GM19372 (cell line): Measurements from ENCODE around the gene FOXP2.

ENCODE experiments used
- ATAC-seq: cut with Tn5 transposase; IDR thresholded peaks from one replicate; pipeline ENCODE4 v1.9.1; 2021; ENCODE audit warnings: mild to moderate bottlenecking, low read depth, moderate library complexity; ENCODE audit not compliant: unreplicated experiment

The FOXP2 gene

DNA sequence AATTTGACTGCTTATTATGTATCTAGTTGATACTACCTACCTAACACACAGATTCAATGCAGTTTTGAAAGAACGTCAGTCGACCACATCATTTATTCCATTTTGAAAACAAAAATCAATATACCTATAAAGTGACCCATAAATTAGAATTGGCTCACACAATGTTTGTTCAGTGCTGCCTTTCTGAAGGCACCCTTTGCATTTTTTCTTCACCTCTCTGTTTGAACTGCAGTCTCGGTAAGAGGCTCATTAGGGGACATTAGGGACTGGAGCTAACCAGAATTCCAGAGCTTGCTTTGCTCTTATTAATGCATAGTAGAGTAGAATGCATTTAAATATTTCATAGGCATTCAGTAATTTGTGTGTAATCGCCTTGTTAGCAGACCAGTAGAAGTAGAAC, 234.1 kb downstream of the FOXP2 start:
- no peak for ATAC-seq

- ATAC-seq = no peak
Measured at GRCh38 chr7:114649689-114650088, 235.1 kb downstream of the FOXP2 start.

- ATAC-seq = no peak
Measured at GRCh38 chr7:114650491-114650890, 235.9 kb downstream of the FOXP2 start.

DNA sequence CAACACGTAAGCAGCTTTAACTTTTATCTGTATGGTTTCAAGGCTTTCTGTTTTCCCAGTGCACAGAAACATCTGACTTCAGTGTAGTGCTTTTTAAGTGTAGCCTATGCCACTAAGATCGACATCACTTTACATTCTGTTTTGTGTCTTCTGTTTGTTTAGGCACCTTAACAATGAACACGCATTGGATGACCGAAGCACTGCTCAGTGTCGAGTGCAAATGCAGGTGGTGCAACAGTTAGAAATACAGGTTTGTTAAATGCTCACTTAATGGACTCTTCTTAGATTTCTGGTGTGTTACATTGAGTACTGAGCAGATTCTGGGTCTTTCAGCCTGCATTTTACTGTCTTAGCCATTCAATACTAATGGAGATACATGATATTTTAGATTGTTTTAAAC, 237.4 kb downstream of the FOXP2 start:
- ATAC-seq = no peak

DNA sequence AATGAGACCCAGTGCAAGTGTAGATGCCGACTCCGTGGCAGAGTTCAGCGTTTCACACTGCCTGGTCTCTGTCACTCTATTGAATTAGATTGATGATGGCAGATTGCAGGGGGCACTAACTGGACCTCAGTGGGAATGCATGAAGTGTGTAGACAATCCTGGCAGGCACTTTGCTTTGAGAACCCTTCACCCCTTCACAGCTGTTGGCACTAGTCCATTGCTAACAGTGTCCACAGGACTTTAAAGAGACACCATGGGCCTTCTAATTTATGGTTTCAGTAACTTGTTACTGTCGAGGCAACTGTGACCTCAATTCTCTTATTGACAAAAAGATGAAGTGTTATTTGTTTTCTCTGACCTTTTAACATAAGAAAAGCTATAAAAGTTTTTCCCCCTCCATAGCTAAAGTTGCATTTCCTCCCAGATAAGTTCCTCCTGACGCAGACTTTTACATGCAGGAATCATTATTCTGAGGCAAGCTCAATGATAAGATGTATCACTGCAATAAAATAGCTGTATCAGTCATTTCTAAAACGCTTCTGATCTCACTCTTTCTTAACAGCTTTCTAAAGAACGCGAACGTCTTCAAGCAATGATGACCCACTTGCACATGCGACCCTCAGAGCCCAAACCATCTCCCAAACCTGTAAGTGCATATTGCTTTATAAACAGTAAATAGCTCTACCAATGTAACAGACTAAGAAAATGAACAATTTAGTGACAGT, 238.9 kb downstream of the FOXP2 start:
- no peak for ATAC-seq

GRCh38 chr7:114656466-114656865, 241.9 kb downstream of the FOXP2 start:
- ATAC-seq = no peak

GRCh38 chr7:114657279-114657678, 242.7 kb downstream of the FOXP2 start:
- no peak for ATAC-seq

- no peak for ATAC-seq
Measured at GRCh38 chr7:114658216-114658615, 243.6 kb downstream of the FOXP2 start.

- ATAC-seq = no peak
Measured at GRCh38 chr7:114659409-114660125, 245.0 kb downstream of the FOXP2 start.

GRCh38 chr7:114660126-114660486, 245.5 kb downstream of the FOXP2 start:
- ATAC-seq = no peak

- no peak for ATAC-seq
Measured at GRCh38 chr7:114660753-114661152, 246.1 kb downstream of the FOXP2 start.

DNA sequence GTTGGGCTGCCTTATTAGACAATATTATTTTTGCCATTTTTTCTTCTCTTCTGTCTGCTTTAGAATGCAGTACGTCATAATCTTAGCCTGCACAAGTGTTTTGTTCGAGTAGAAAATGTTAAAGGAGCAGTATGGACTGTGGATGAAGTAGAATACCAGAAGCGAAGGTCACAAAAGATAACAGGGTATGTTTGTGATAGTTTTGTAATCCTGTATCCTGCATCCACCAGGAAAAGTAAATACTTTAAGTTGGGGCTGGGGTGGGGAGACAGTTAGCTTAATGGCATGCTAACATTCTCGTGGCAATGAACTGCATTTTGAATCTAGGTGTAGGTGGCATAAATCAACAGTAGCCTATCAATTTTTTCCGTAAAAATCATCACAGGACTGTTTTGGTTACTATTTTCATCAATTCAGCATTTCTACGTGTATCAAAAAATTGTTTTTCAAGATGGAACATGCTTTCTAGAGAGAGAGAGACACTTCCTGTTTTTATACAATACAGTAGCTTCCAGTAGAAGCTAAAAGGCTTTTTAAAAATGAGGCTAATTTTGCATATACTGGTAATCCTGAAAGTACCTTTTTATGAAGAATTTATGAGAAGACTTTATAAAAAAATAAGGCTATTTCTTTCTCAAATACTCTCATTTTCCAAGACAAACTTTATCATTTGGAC, 247.5 kb downstream of the FOXP2 start:
- no peak for ATAC-seq

DNA sequence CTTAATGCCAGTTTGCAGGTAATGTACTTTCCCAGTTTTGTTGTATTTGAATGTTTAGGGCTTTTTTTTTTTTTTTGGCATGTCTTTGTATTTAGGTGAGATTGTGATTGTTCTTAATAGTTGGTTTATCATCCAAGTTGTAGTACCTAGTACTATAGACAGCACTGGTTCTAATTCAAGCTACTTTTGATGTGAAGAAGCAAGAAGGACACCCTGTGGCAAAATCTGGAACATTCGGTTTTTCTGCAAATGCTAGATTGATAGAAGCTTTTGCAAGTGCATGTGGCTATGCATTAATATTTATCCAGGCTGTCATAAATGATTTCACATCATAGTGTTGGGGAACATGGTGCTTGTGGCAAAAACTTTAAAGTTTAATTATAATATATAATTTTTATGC, 248.9 kb downstream of the FOXP2 start:
- no peak for ATAC-seq

- no peak for ATAC-seq
Measured at GRCh38 chr7:114670676-114671075, 256.1 kb downstream of the FOXP2 start.

DNA sequence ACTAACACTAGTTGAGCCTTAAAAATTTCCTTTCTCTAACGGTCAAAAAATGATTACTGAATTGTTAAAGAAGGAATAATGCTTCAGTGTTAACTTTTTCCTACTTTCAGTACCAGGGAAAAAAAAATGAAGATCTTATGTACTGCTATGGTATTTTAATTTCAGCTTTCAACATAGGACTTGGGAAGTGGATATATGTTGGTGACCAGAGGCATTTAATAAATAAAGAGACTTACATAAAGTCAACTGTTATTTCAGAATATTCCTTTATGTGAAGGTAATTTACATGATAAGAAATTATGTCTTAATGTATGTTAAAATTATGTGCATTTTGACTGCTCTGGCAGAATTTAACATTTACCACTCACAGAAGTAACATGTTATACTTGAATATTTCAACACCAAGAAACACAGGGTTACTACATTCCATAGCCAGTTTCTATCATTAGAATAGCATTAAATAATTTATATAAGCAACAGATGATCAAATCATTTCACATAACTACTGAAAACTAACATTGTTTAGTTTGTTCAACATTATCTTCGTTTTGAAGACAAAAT, 257.0 kb downstream of the FOXP2 start:
- no peak for ATAC-seq

GRCh38 chr7:114678116-114678515, 263.5 kb downstream of the FOXP2 start:
- ATAC-seq = no peak

GRCh38 chr7:114687238-114687637, 272.6 kb downstream of the FOXP2 start:
- no peak for ATAC-seq

- no peak for ATAC-seq
Measured at GRCh38 chr7:114688443-114689055, 273.9 kb downstream of the FOXP2 start.

DNA sequence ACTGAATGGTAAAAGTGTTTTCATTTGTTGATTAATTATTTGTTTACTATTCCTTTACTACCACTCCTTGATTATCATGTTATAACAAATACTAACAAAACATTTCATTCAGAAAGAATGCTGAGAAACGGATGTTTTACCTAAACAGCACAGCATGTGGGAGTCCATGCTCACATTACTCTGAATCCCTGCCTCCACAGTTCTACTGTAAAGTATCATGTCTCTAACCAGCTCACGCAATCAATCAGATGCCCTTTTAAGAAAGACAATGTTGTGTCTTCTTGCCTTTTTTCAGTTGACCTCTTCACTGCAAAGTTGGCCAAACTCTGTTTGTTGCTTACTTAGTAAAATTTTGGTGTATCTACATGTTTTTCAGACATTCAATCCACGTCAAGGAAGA, 274.8 kb downstream of the FOXP2 start:
- no peak for ATAC-seq

- ATAC-seq = no peak
Measured at GRCh38 chr7:114691605-114692004, 277.0 kb downstream of the FOXP2 start.

DNA sequence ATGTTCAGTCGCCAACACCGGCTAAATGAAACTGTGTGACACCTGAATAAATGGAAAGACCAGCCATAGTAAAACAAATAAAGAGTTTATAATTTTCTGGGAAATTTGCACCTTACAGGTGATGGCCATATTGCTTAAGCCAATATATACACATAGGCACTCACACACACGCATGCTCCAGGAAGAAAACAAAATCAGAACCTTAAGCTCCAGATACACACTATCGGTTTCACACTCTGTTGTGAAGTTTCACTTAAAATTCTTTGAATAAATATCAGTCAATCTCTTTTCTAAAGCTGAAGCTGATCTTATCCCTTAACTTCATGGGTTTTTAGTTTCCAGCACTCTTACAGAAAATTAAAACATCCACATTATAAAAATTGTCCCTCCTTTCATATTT, 280.6 kb downstream of the FOXP2 start:
- no peak for ATAC-seq
